Activated CD8-positive, alpha-beta memory T cell treated with anti-CD3 and anti-CD28 coated beads for 48 hours (primary cell): Measurements from ENCODE around the gene TMEM229A.
"Not testable (repeated sequence)": the region's sequence is repeated elsewhere in the genome, so short reads cannot be mapped to it uniquely, and the experiment has no call there.

Experiments
- DNase-seq, 3 experiments: peaks; one replicate each; pipeline ENCODE4 v3.0.0-alpha.2; 2020; ENCODE audit warnings: low read depth in 2 of 3, low spot score in 2 of 3

Gene TMEM229A

GRCh38 chr7:124033095-124033806, 384 bp upstream of the TMEM229A start:
- DNase-seq, result no peak

GRCh38 chr7:124031919-124032318, 948 bp downstream of the TMEM229A start:
- no peak for DNase-seq

- DNase-seq, result no peak
These were observed 1.5 kb downstream of the TMEM229A start for GRCh38 chr7:124031406-124031805.

GRCh38 chr7:124030964-124031363, 1.9 kb downstream of the TMEM229A start:
- no peak for DNase-seq

GRCh38 chr7:124029396-124030188, 3.3 kb downstream of the TMEM229A start:
- no peak for DNase-seq

- no peak for DNase-seq
These were observed 5.6 kb downstream of the TMEM229A start for GRCh38 chr7:124027236-124027635.

- not testable (repeated sequence) for DNase-seq
These were observed 8.5 kb downstream of the TMEM229A start for GRCh38 chr7:124024329-124024728.

- DNase-seq, result no peak
These were observed 10.3 kb downstream of the TMEM229A start for GRCh38 chr7:124022551-124022950.

GRCh38 chr7:124020060-124020459, 12.8 kb downstream of the TMEM229A start:
- no peak for DNase-seq

- DNase-seq, result no peak
These were observed 19.6 kb downstream of the TMEM229A start for GRCh38 chr7:124013306-124013705.

GRCh38 chr7:124012864-124013263, 20.0 kb downstream of the TMEM229A start:
- no peak for DNase-seq

GRCh38 chr7:124009321-124009720, 23.5 kb downstream of the TMEM229A start:
- DNase-seq, result no peak

- DNase-seq, result not testable (repeated sequence)
These were observed 24.6 kb downstream of the TMEM229A start for GRCh38 chr7:124008296-124008695.

GRCh38 chr7:123999703-124000102, 33.2 kb downstream of the TMEM229A start:
- no peak for DNase-seq

- DNase-seq, result no peak
These were observed 33.9 kb downstream of the TMEM229A start for GRCh38 chr7:123998921-123999320.

GRCh38 chr7:123996327-123996625, 36.6 kb downstream of the TMEM229A start:
- no peak for DNase-seq

- DNase-seq, result no peak
These were observed 37.1 kb downstream of the TMEM229A start for GRCh38 chr7:123995617-123996326.

GRCh38 chr7:123994449-123994848, 38.4 kb downstream of the TMEM229A start:
- DNase-seq, result no peak

GRCh38 chr7:123993996-123994395, 38.9 kb downstream of the TMEM229A start:
- DNase-seq, result no peak

GRCh38 chr7:123992913-123993518, 39.9 kb downstream of the TMEM229A start:
- DNase-seq, result no peak

GRCh38 chr7:123987445-123987844, 45.4 kb downstream of the TMEM229A start:
- no peak for DNase-seq
